Stomach (tissue), 9 donors: ENCODE data around the gene EFNA4. TPM values are rescaled to one million over a fixed set of nuclear protein-coding genes. Genes with fewer than 3 reads are reported as not detected.
A peak's percentile ranks its signal among the peaks of the same experiment; 100 is the strongest.

ENCODE experiments used
- DNase-seq, 2 donors: peaks; one replicate each; pipeline versions ENCODE4 v3.0.0 to v3.0.0-alpha.2; 2013 to 2019
- H3K27ac ChIP-seq, 5 donors: fragments of 200-600 bp in 4 of 5; sonication (generic) in 4 of 5; one replicate each; pipeline ENCODE4 v1.5.1; 2013 to 2019; ENCODE audit warnings: mild to moderate bottlenecking in 1 of 5, moderate library complexity in 1 of 5
- H3K27me3 ChIP-seq, 3 donors: fragments of 200-600 bp; sonication (generic); one replicate each; pipeline ENCODE4 v1.5.1; 2017 to 2019; ENCODE audit warnings: mixed run types in 1 of 3
- H3K36me3 ChIP-seq, 4 donors: fragments of 200-600 bp; sonication (generic); 1 replicate in 3 of 4; 2 replicates in 1 of 4; pipeline ENCODE4 v1.5.1; 2016 to 2019
- H3K4me1 ChIP-seq, 4 donors: fragments of 200-600 bp; sonication (generic); one replicate each; pipeline ENCODE4 v1.5.1; 2016 to 2019
- H3K4me3 ChIP-seq, 4 donors: fragments of 200-600 bp; sonication (generic) in 3 of 4; one replicate each; pipeline ENCODE4 v1.5.1; 2016 to 2019; ENCODE audit warnings: mild to moderate bottlenecking in 1 of 4
- H3K9me3 ChIP-seq, 4 donors: fragments of 200-600 bp; sonication (generic); one replicate each; pipeline ENCODE4 v1.5.1; 2016 to 2019
- CTCF ChIP-seq, 7 experiments: fragments of 450-650 bp in 4 of 7; fragments of 200-600 bp in 3 of 7; sonication (generic) in 3 of 7; IDR thresholded peaks; one replicate each; pipeline ENCODE4 v1.5.1; 2016 to 2019; ENCODE audit warnings: antibody characterized with exemption in 7 of 7, control low read depth in 2 of 7, mild to moderate bottlenecking in 1 of 7
- EP300 ChIP-seq: sonication (generic); formaldehyde crosslinking; IDR thresholded peaks from one replicate; pipeline ENCODE4 v1.6.1; 2017; ENCODE audit warnings: antibody characterized with exemption
- POLR2A ChIP-seq, 4 donors: fragments of 450-650 bp; IDR thresholded peaks; one replicate each; pipeline ENCODE4 v1.6.1; 2016; ENCODE audit warnings: antibody characterized with exemption in 4 of 4, control low read depth in 2 of 4, mild to moderate bottlenecking in 1 of 4, moderate library complexity in 1 of 4
- POLR2AphosphoS5 ChIP-seq, 3 donors: sonication (generic); formaldehyde crosslinking; IDR thresholded peaks; one replicate each; pipeline ENCODE4 v1.6.1; 2016; ENCODE audit warnings: antibody characterized with exemption in 3 of 3
- WGBS, 5 donors: extraction: QIAGEN DNeasy Blood & Tissue Kit in 3 of 5; methylation state at CpG; one replicate each; pipeline versions ENCODE4 v1.1.5 to v1.1.7; 2013 to 2018; 5-methylcytosine and 5-hydroxymethylcytosine counted together
- intact Hi-C: fragments of 100-400 bp; cut with DNase I; formaldehyde crosslinking; loops from one replicate; pipeline ENCODE4 v1.15.1; 2023; ENCODE audit warnings: low total_unique reads
- polyA plus RNA-seq, 3 donors: library from polyadenylated mRNA; stranded (reverse); fragments of 200-250 nt; gene quantifications; one replicate each; pipeline ENCODE4 v1.2.3, GENCODE V29; 2013
- total RNA-seq, 5 donors: library from RNA; depleted of rRNA; stranded (reverse); fragments of >200 nt; gene quantifications; one replicate each; pipeline versions ENCODE4 v1.1.0 to v1.2.3, GENCODE V29; 2014 to 2016
- donor health status: healthy with polysubstance abuse.
- donor health status: Bipolar disorder and iron deficiency.
- donor health status: healthy.

The EFNA4 gene
- total and polyA plus RNA-seq, 8 donors: 3.5 to 13.2 (median 6.2) TPM; not detected in 2

- intact Hi-C loops: no loop called here
- no peak overlapping the region for H3K27ac ChIP-seq
- DNase-seq: no peak
- no peaks in the 10 kb centered on the region for H3K9me3 ChIP-seq
- 53 to 67% (median 55%) methylated on average over 6 to 7 of the region's 7 CpGs for WGBS, 5 donors
- no peak for TF ChIP-seq POLR2AphosphoS5 (IDR thresholded peaks at IDR 0.05)
- TF ChIP-seq POLR2A (IDR thresholded peaks at IDR 0.05): no peak
- no peak for TF ChIP-seq EP300
- no peak for TF ChIP-seq CTCF (IDR thresholded peaks at IDR 0.05)
- peaks cover 16 to 31% (median 26%) of the 10 kb centered on the region in 4 donors for H3K4me1 ChIP-seq
- H3K36me3 ChIP-seq: peaks cover 0 to 27% (median 22%) of the 10 kb centered on the region in 4 donors
- H3K27me3 ChIP-seq: no peaks in the 10 kb centered on the region
- H3K4me3 ChIP-seq: no peak overlapping the region
Observed at GRCh38 chr1:155069551-155070157, 6.1 kb downstream of the EFNA4 start.

GRCh38 chr1:155070158-155070621 lies 6.7 kb downstream of the EFNA4 start:
- intact Hi-C loops: no loop called here
- Histone ChIP-seq H3K36me3 (peaks cover 0 to 27% (median 22%) of the 10 kb centered on the region in 4 donors), H3K4me3 (peak overlapping the region; percentile 36 to 52 (median 40)), H3K4me1 (peaks cover 16 to 25% (median 22%) of the 10 kb centered on the region in 4 donors), H3K27me3 (no peaks in the 10 kb centered on the region), H3K9me3 (no peaks in the 10 kb centered on the region), H3K27ac (peak overlapping the region in 1 of 5 donors; percentile 78)
- peak in 1 of 2 donors; percentile 70 for DNase-seq
- WGBS, 5 donors: 22 to 35% (median 34%) methylated on average over 18 to 28 of the region's 28 CpGs
- no peak for TF ChIP-seq POLR2A (IDR thresholded peaks at IDR 0.05)
- TF ChIP-seq CTCF (IDR thresholded peaks at IDR 0.05): no peak
- TF ChIP-seq EP300: no peak
- no peak for TF ChIP-seq POLR2AphosphoS5 (IDR thresholded peaks at IDR 0.05)

GRCh38 chr1:155070721-155071569 lies 7.4 kb downstream of the EFNA4 start:
- 1 to 4% (median 3%) methylated on average over 20 to 61 of the region's 61 CpGs for WGBS, 5 donors
- Histone ChIP-seq H3K9me3 (no peaks in the 10 kb centered on the region), H3K36me3 (peaks cover 0 to 27% (median 22%) of the 10 kb centered on the region in 4 donors), H3K27me3 (no peaks in the 10 kb centered on the region), H3K4me3 (peak overlapping the region; percentile 36 to 52 (median 40)), H3K27ac (peak overlapping the region; percentile 38 to 78 (median 53)), H3K4me1 (peaks cover 16 to 25% (median 21%) of the 10 kb centered on the region in 4 donors)
- DNase-seq: peak; percentile 83 to 95
- TF ChIP-seq POLR2AphosphoS5 (IDR thresholded peaks at IDR 0.05) (peak in 2 of 3 donors; percentile 30 to 35), EP300 (no peak), POLR2A (IDR thresholded peaks at IDR 0.05) (no peak), CTCF (IDR thresholded peaks at IDR 0.05) (peak in 4 of 7 experiments; percentile 30 to 56 (median 46))
- intact Hi-C loops: no loop called here

- intact Hi-C loops: no loop called here
- TF ChIP-seq POLR2AphosphoS5 (IDR thresholded peaks at IDR 0.05) (no peak), POLR2A (IDR thresholded peaks at IDR 0.05) (no peak), CTCF (IDR thresholded peaks at IDR 0.05) (no peak), EP300 (no peak)
- no peaks in the 10 kb centered on the region for H3K27me3 ChIP-seq
- H3K27ac ChIP-seq: peak overlapping the region in 3 of 5 donors; percentile 38 to 78 (median 53)
- DNase-seq: peak in 1 of 2 donors; percentile 75
- H3K4me1 ChIP-seq: peaks cover 16 to 25% (median 21%) of the 10 kb centered on the region in 4 donors
- no peaks in the 10 kb centered on the region for H3K9me3 ChIP-seq
- peaks cover 0 to 25% (median 19%) of the 10 kb centered on the region in 4 donors for H3K36me3 ChIP-seq
- WGBS, 5 donors: 50 to 66% (median 57%) methylated on average over 14 of the region's 14 CpGs
- no peak overlapping the region for H3K4me3 ChIP-seq
Observed at GRCh38 chr1:155071701-155072100, 8.2 kb downstream of the EFNA4 start.
